HEK293 (cell line): ENCODE data around the gene ATF6.

ENCODE experiments used
- AEBP2 ChIP-seq: fragments of 450-650 bp; formaldehyde crosslinking; IDR thresholded peaks from 2 replicates; pipeline ENCODE4 v1.5.1; 2016; ENCODE audit warnings: missing biosample characterization, missing genetic modification characterization, borderline replicate concordance
- BCL6B ChIP-seq: fragments of 450-650 bp; formaldehyde crosslinking; IDR thresholded peaks from 2 replicates; pipeline ENCODE4 v1.5.1; 2017; ENCODE audit warnings: missing biosample characterization, missing genetic modification characterization
- FEZF1 ChIP-seq: fragments of 450-650 bp; formaldehyde crosslinking; IDR thresholded peaks from 2 replicates; pipeline ENCODE4 v1.5.1; 2016; ENCODE audit warnings: missing biosample characterization, missing genetic modification characterization
- GLI2 ChIP-seq: fragments of 450-650 bp; formaldehyde crosslinking; IDR thresholded peaks from 2 replicates; pipeline ENCODE4; 2017; ENCODE audit warnings: missing biosample characterization, missing genetic modification characterization, low read depth, borderline replicate concordance
- HOXD13 ChIP-seq: sonication (generic); formaldehyde crosslinking; IDR thresholded peaks from 2 replicates; pipeline ENCODE4 v1.8.0; 2022; ENCODE audit warnings: missing genetic modification reagents, borderline replicate concordance
- MYNN ChIP-seq: fragments of 450-650 bp; formaldehyde crosslinking; IDR thresholded peaks from 2 replicates; pipeline ENCODE4 v1.5.1; 2016; ENCODE audit warnings: missing biosample characterization, missing genetic modification characterization, borderline replicate concordance
- OVOL3 ChIP-seq: fragments of 450-650 bp; formaldehyde crosslinking; IDR thresholded peaks from 2 replicates; pipeline ENCODE4 v1.5.1; 2016; ENCODE audit warnings: missing biosample characterization, missing genetic modification characterization
- PATZ1 ChIP-seq: fragments of 450-650 bp; formaldehyde crosslinking; IDR thresholded peaks from 2 replicates; pipeline ENCODE4 v1.5.1; 2016; ENCODE audit warnings: missing biosample characterization, missing genetic modification characterization
- REPIN1 ChIP-seq: fragments of 450-650 bp; formaldehyde crosslinking; IDR thresholded peaks from 2 replicates; pipeline ENCODE4 v1.5.1; 2017; ENCODE audit warnings: missing biosample characterization, missing genetic modification characterization, low read depth
- ZIC2 ChIP-seq: fragments of 450-650 bp; formaldehyde crosslinking; IDR thresholded peaks from 2 replicates; pipeline ENCODE4 v1.5.1; 2016; ENCODE audit warnings: missing biosample characterization, missing genetic modification characterization
- ZNF148 ChIP-seq: fragments of 450-650 bp; formaldehyde crosslinking; IDR thresholded peaks from 2 replicates; pipeline ENCODE4 v1.5.0; 2017; ENCODE audit warnings: missing biosample characterization, missing genetic modification characterization, borderline replicate concordance
- ZNF184 ChIP-seq: fragments of 450-650 bp; IDR thresholded peaks from 2 replicates; pipeline ENCODE4 v1.5.1; 2018; ENCODE audit warnings: missing biosample characterization, mild to moderate bottlenecking, missing genetic modification characterization
- ZNF202 ChIP-seq: fragments of 450-650 bp; formaldehyde crosslinking; IDR thresholded peaks from 2 replicates; pipeline ENCODE4 v1.5.1; 2016; ENCODE audit warnings: missing biosample characterization, missing genetic modification characterization, borderline replicate concordance
- ZNF292 ChIP-seq: fragments of 450-650 bp; formaldehyde crosslinking; IDR thresholded peaks from 2 replicates; pipeline ENCODE4 v1.5.1; 2016; ENCODE audit warnings: low read depth, missing biosample characterization, missing genetic modification characterization, borderline replicate concordance
- ZNF48 ChIP-seq: fragments of 450-650 bp; formaldehyde crosslinking; IDR thresholded peaks from 2 replicates; pipeline ENCODE4 v1.5.1; 2016; ENCODE audit warnings: missing biosample characterization, missing genetic modification characterization
- ZNF501 ChIP-seq: fragments of 450-650 bp; formaldehyde crosslinking; IDR thresholded peaks from 2 replicates; pipeline ENCODE4 v1.5.1; 2016; ENCODE audit warnings: missing biosample characterization, missing genetic modification characterization
- ZNF510 ChIP-seq: fragments of 450-650 bp; formaldehyde crosslinking; IDR thresholded peaks from 2 replicates; pipeline ENCODE4 v1.5.1; 2018; ENCODE audit warnings: mild to moderate bottlenecking, missing genetic modification characterization, missing biosample characterization; ENCODE audit not compliant: insufficient replicate concordance
- ZNF514 ChIP-seq: fragments of 450-650 bp; formaldehyde crosslinking; IDR thresholded peaks from 2 replicates; pipeline ENCODE4 v1.5.1; 2016; ENCODE audit warnings: missing biosample characterization, missing genetic modification characterization
- ZNF521 ChIP-seq: fragments of 450-650 bp; formaldehyde crosslinking; IDR thresholded peaks from 2 replicates; pipeline ENCODE4 v1.5.1; 2017; ENCODE audit warnings: missing biosample characterization, mild to moderate bottlenecking, missing genetic modification characterization
- ZNF548 ChIP-seq: fragments of 450-650 bp; formaldehyde crosslinking; IDR thresholded peaks from 2 replicates; pipeline ENCODE4 v1.5.1; 2016; ENCODE audit warnings: missing biosample characterization, missing genetic modification characterization
- ZNF658 ChIP-seq: fragments of 450-650 bp; formaldehyde crosslinking; IDR thresholded peaks from 2 replicates; pipeline ENCODE4; 2016; ENCODE audit warnings: missing biosample characterization, missing genetic modification characterization
- ZNF768 ChIP-seq: fragments of 450-650 bp; formaldehyde crosslinking; IDR thresholded peaks from 2 replicates; pipeline ENCODE4 v1.5.1; 2018; ENCODE audit warnings: missing biosample characterization, mild to moderate bottlenecking, missing genetic modification characterization
- ZNF785 ChIP-seq: fragments of 450-650 bp; formaldehyde crosslinking; IDR thresholded peaks from 2 replicates; pipeline ENCODE4 v1.5.1; 2016; ENCODE audit warnings: missing biosample characterization, missing genetic modification characterization
- ZSCAN23 ChIP-seq: fragments of 450-650 bp; formaldehyde crosslinking; IDR thresholded peaks from 2 replicates; pipeline ENCODE4 v1.5.1; 2016; ENCODE audit warnings: missing biosample characterization, missing genetic modification characterization
- ZSCAN4 ChIP-seq: fragments of 450-650 bp; formaldehyde crosslinking; IDR thresholded peaks from 2 replicates; pipeline ENCODE4 v1.5.1; 2017; ENCODE audit warnings: missing biosample characterization, missing genetic modification characterization
- TF ChIP-seq, protein P1 (sequence below): fragments of 450-650 bp; formaldehyde crosslinking; IDR thresholded peaks from 2 replicates; pipeline ENCODE4 v1.5.1; 2016; ENCODE audit warnings: missing biosample characterization, missing genetic modification characterization

ATF6 gene

GRCh38 chr1:161766102-161766981 lies at the start of gene ATF6 (continued):
- TF ChIP-seq ZNF521 (no peak), OVOL3 (0 out of 2 replicates have a peak, but pooled peaks have one; percentile 31), ZNF768 (tag by site-specific recombination) (no peak), ZSCAN4 (tag by site-specific recombination) (peak; percentile 9; the same call in 1 of the 2 replicates), ZNF785 (tag by site-specific recombination) (no peak), ZNF148 (no peak), GLI2 (tag by site-specific recombination) (no peak), ZNF501 (tag by site-specific recombination) (peak; percentile 81), HOXD13 (no peak), ZNF514 (tag by site-specific recombination) (no peak), ZSCAN23 (tag by site-specific recombination) (0 out of 2 replicates have a peak, but pooled peaks have one; percentile 13), ZNF510 (tag by site-specific recombination) (no peak), BCL6B (tag by site-specific recombination) (no peak), ZNF658 (tag by site-specific recombination) (no peak), AEBP2 (tag by site-specific recombination) (no peak), PATZ1 (peak; percentile 65; the same call in 1 of the 2 replicates), ZNF202 (no peak), MYNN (tag by site-specific recombination) (no peak), ZIC2 (tag by site-specific recombination) (no peak), REPIN1 (tag by site-specific recombination) (0 out of 2 replicates have a peak, but pooled peaks have one; percentile 43), ZNF548 (no peak), ZNF292 (tag by site-specific recombination) (no peak), ZNF48 (no peak), FEZF1 (0 out of 2 replicates have a peak, but pooled peaks have one; percentile 35), ZNF184 (tag by site-specific recombination) (0 out of 2 replicates have a peak, but pooled peaks have one; percentile 61)
- TF ChIP-seq, protein P1, sequence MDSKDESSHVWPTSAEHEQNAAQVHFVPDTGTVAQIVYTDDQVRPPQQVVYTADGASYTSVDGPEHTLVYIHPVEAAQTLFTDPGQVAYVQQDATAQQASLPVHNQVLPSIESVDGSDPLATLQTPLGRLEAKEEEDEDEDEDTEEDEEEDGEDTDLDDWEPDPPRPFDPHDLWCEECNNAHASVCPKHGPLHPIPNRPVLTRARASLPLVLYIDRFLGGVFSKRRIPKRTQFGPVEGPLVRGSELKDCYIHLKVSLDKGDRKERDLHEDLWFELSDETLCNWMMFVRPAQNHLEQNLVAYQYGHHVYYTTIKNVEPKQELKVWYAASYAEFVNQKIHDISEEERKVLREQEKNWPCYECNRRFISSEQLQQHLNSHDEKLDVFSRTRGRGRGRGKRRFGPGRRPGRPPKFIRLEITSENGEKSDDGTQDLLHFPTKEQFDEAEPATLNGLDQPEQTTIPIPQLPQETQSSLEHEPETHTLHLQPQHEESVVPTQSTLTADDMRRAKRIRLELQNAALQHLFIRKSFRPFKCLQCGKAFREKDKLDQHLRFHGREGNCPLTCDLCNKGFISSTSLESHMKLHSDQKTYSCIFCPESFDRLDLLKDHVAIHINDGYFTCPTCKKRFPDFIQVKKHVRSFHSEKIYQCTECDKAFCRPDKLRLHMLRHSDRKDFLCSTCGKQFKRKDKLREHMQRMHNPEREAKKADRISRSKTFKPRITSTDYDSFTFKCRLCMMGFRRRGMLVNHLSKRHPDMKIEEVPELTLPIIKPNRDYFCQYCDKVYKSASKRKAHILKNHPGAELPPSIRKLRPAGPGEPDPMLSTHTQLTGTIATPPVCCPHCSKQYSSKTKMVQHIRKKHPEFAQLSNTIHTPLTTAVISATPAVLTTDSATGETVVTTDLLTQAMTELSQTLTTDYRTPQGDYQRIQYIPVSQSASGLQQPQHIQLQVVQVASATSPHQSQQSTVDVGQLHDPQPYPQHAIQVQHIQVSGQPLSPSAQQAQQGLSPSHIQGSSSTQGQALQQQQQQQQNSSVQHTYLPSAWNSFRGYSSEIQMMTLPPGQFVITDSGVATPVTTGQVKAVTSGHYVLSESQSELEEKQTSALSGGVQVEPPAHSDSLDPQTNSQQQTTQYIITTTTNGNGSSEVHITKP (tag by site-specific recombination) = peak; percentile 97
